HCT116 (cell line): ENCODE data around the gene OSTM1. TPM values are rescaled to one million over a fixed set of nuclear protein-coding genes. Genes with fewer than 3 reads are reported as not detected.

Experiments
- ATAC-seq: fragments of 200-7000 bp; cut with Tn5 transposase; 2 replicates; pipeline ENCODE4 v1.9.1; 2020; ENCODE audit warnings: mild to moderate bottlenecking, moderate library complexity
- BruUV-seq: library from RNA; stranded (reverse); fragments of 400-500 nt; replicated peaks from 2 replicates; lab custom pipeline; 2021; lab: Mats Ljungman, UMichigan
- CTCF ChIA-PET: fragments of 300-600 bp; sonication (Branson Sonifier 250); formaldehyde crosslinking; loops from one replicate; lab custom pipeline; 2021; ENCODE audit warnings: antibody characterized with exemption; lab: Charles Lee
- POLR2A ChIA-PET: fragments of 300-600, 350-600 bp; sonication (Branson Sonifier 250); formaldehyde crosslinking; loops from one replicate; lab custom pipeline; 2021; ENCODE audit warnings: antibody characterized with exemption; lab: Charles Lee
- RAD21 ChIA-PET, 2 experiments: fragments of 300-600 bp; sonication (Branson Sonifier 250); formaldehyde crosslinking; loops; one replicate each; lab custom pipeline; 2023; ENCODE audit warnings: low total read pairs in 2 of 2; ENCODE audit not compliant: uncharacterized antibody in 2 of 2, unreplicated experiment in 2 of 2, low non-redundant PET in 1 of 2; lab: Charles Lee
- DNase-seq: peaks from one replicate; pipeline ENCODE4 v3.0.0-alpha.2; 2010; ENCODE audit warnings: low read depth, low spot score
- H2AFZ ChIP-seq: fragments of 200-600 bp; shearing (Covaris generic), sonication (generic); 2 replicates; pipeline ENCODE4 v1.6.1; 2017; ENCODE audit warnings: low read depth, mixed run types, mixed read lengths, antibody characterized with exemption, low read length; ENCODE audit not compliant: poor library complexity, severe bottlenecking
- H3K27ac ChIP-seq: 2 replicates; pipeline ENCODE4 v1.5.1; 2012; ENCODE audit warnings: low read depth, low read length
- H3K27me3 ChIP-seq: fragments of 200-600 bp; sonication (generic); 2 replicates; pipeline ENCODE4 v1.6.1; 2016; ENCODE audit warnings: mixed run types, low read length, mixed read lengths; ENCODE audit not compliant: insufficient read depth
- H3K36me3 ChIP-seq, 2 experiments: fragments of 200-500 bp in 1 of 2; fragments of 200-600 bp in 1 of 2; sonication (Bioruptor generic) in 1 of 2; sonication (generic) in 1 of 2; 2 replicates each; pipeline versions ENCODE4 v1.5.1 to v1.6.1; 2014 to 2016; ENCODE audit warnings: low read length in 2 of 2, inconsistent platforms in 1 of 2, mixed read lengths in 1 of 2, mixed run types in 1 of 2; ENCODE audit not compliant: insufficient read depth in 2 of 2, control insufficient read depth in 1 of 2
- H3K4me1 ChIP-seq, 2 experiments: fragments of 200-600 bp in 1 of 2; sonication (generic) in 1 of 2; 2 replicates each; pipeline versions ENCODE4 v1.5.1 to v1.6.1; 2012 to 2017; ENCODE audit warnings: low read length in 2 of 2, inconsistent platforms in 1 of 2, mild to moderate bottlenecking in 1 of 2, mixed read lengths in 1 of 2, mixed run types in 1 of 2, moderate library complexity in 1 of 2; ENCODE audit not compliant: insufficient read depth in 2 of 2, control insufficient read depth in 1 of 2
- H3K4me2 ChIP-seq: fragments of 200-600 bp; sonication (generic); 2 replicates; pipeline ENCODE4 v1.6.1; 2017; ENCODE audit warnings: mixed run types, low read length, mixed read lengths
- H3K4me3 ChIP-seq, 2 experiments: fragments of 200-600 bp in 1 of 2; sonication (generic) in 1 of 2; replicated peaks in 1 of 2; 2 replicates each; pipeline ENCODE4 v1.5.1; 2011 to 2016; ENCODE audit warnings: low read length in 2 of 2, control low read depth in 1 of 2, low read depth in 1 of 2, mild to moderate bottlenecking in 1 of 2, mixed read lengths in 1 of 2, mixed run types in 1 of 2
- H3K79me2 ChIP-seq: fragments of 200-600 bp; sonication (generic); 2 replicates; pipeline ENCODE4 v1.6.1; 2017; ENCODE audit warnings: mild to moderate bottlenecking, mixed run types, low read length, moderate library complexity, mixed read lengths; ENCODE audit not compliant: insufficient read depth
- H3K9ac ChIP-seq: fragments of 200-600 bp; sonication (generic); 2 replicates; pipeline ENCODE4 v1.6.1; 2016; ENCODE audit warnings: low read length, mixed read lengths
- H3K9me2 ChIP-seq: fragments of 200-600 bp; sonication (generic), shearing (Covaris generic); 2 replicates; pipeline ENCODE4 v1.6.1; 2017; ENCODE audit warnings: mixed run types, mild to moderate bottlenecking, moderate library complexity; ENCODE audit not compliant: insufficient read depth
- H3K9me3 ChIP-seq, 2 experiments: fragments of 200-500 bp in 1 of 2; fragments of 200-600 bp in 1 of 2; sonication (Bioruptor generic) in 1 of 2; sonication (generic) in 1 of 2; 2 replicates each; pipeline ENCODE4 v1.6.1; 2014 to 2017; ENCODE audit warnings: low read length in 2 of 2, mixed read lengths in 2 of 2, inconsistent platforms in 1 of 2, low read depth in 1 of 2, mild to moderate bottlenecking in 1 of 2, mixed run types in 1 of 2, moderate library complexity in 1 of 2; ENCODE audit not compliant: control insufficient read depth in 1 of 2, insufficient read depth in 1 of 2
- H4K20me1 ChIP-seq: fragments of 200-600 bp; sonication (generic), shearing (Covaris generic); 2 replicates; pipeline ENCODE4 v1.6.1; 2017; ENCODE audit warnings: mixed run types, mild to moderate bottlenecking, moderate library complexity; ENCODE audit not compliant: insufficient read depth
- ATF3 ChIP-seq: IDR thresholded peaks from 2 replicates; pipeline ENCODE4 v1.6.1; 2012
- CBX3 ChIP-seq: IDR thresholded peaks from 2 replicates; pipeline ENCODE4 v1.6.1; 2012; ENCODE audit warnings: low read depth
- CEBPB ChIP-seq: IDR thresholded peaks from 2 replicates; pipeline ENCODE4 v1.6.1; 2012; ENCODE audit warnings: low read depth
- CTCF ChIP-seq, 3 experiments: fragments of 200-600 bp in 1 of 3; sonication (generic) in 1 of 3; IDR thresholded peaks in 2 of 3; conservative IDR thresholded peaks in 1 of 3; 2 replicates each; pipeline ENCODE4 v1.5.1; 2012 to 2017; ENCODE audit warnings: low read depth in 2 of 3, low read length in 2 of 3, antibody characterized with exemption in 1 of 3, borderline replicate concordance in 1 of 3, control low read depth in 1 of 3, mild to moderate bottlenecking in 1 of 3, mixed read lengths in 1 of 3, mixed run types in 1 of 3, moderate library complexity in 1 of 3; ENCODE audit not compliant: insufficient read depth in 1 of 3
- EZH2 ChIP-seq: fragments of 200-600 bp; sonication (generic); IDR thresholded peaks from 2 replicates; pipeline ENCODE4 v1.6.1; 2017; ENCODE audit warnings: antibody characterized with exemption, mixed run types
- EZH2phosphoT487 ChIP-seq: fragments of 200-600 bp; IDR thresholded peaks from 2 replicates; pipeline ENCODE4 v1.6.1; 2018; ENCODE audit warnings: antibody characterized with exemption, borderline replicate concordance
- FOSL1 ChIP-seq: IDR thresholded peaks from 2 replicates; pipeline ENCODE4 v1.6.1; 2012; ENCODE audit warnings: low read depth
- JUND ChIP-seq: IDR thresholded peaks from 2 replicates; pipeline ENCODE4 v1.6.1; 2012
- POLR2AphosphoS5 ChIP-seq: IDR thresholded peaks from 2 replicates; pipeline ENCODE4 v1.6.1; 2011; ENCODE audit warnings: mild to moderate bottlenecking, low read depth, low read length, moderate library complexity
- RAD21 ChIP-seq: IDR thresholded peaks from 2 replicates; pipeline ENCODE4 v1.6.1; 2012; ENCODE audit warnings: low read depth, mild to moderate bottlenecking
- REST ChIP-seq: IDR thresholded peaks from 2 replicates; pipeline ENCODE4 v1.6.1; 2012; ENCODE audit warnings: low read depth
- SP1 ChIP-seq: IDR thresholded peaks from 2 replicates; pipeline ENCODE4 v1.6.1; 2012; ENCODE audit warnings: low read depth
- SRF ChIP-seq: IDR thresholded peaks from 2 replicates; pipeline ENCODE4 v1.6.1; 2012; ENCODE audit warnings: low read depth
- TCF7L2 ChIP-seq: IDR thresholded peaks from 2 replicates; pipeline ENCODE4 v1.7.0; 2011; ENCODE audit warnings: borderline replicate concordance, inconsistent platforms; ENCODE audit not compliant: insufficient read depth, insufficient read length; ENCODE audit errors: extremely low read depth
- ZFX ChIP-seq: fragments of 450-650 bp; IDR thresholded peaks from 2 replicates; pipeline ENCODE4 v1.6.1; 2017
- ZNF274 ChIP-seq: fragments of 200-500 bp; sonication (Bioruptor generic); IDR thresholded peaks from 2 replicates; pipeline ENCODE4 v1.6.1; 2014; ENCODE audit warnings: mild to moderate bottlenecking, low read depth, low read length, inconsistent platforms
- intact Hi-C: fragments of 100-400 bp; cut with micrococcal nuclease; formaldehyde crosslinking; loops from 2 replicates; pipeline ENCODE4 v1.10.0; 2022
- total RNA-seq: library from RNA; stranded (reverse); gene quantifications from one replicate; pipeline ENCODE4 v1.2.1, GENCODE V29; 2021; ENCODE audit not compliant: unreplicated experiment

OSTM1 gene
- total RNA-seq, 1 experiment from 2014 or later, result 11.2 TPM

- no peak for ATAC-seq
- Histone ChIP-seq H3K4me2 (no peak overlapping the region), H3K9me2 (no peaks in the 10 kb centered on the region), H2AFZ (no peak overlapping the region), H3K27ac (no peak overlapping the region), H3K36me3 (no peaks in the 10 kb centered on the region), H4K20me1 (no peaks in the 10 kb centered on the region), H3K27me3 (no peaks in the 10 kb centered on the region), H3K79me2 (no peaks in the 10 kb centered on the region), H3K9ac (no peak overlapping the region), H3K4me3 (no peak overlapping the region), H3K4me1 (peaks cover 0 to 3% of the 10 kb centered on the region in 2 experiments; a peak in 1 of 4 replicates), H3K9me3 (no peaks in the 10 kb centered on the region)
- no peak for TF ChIP-seq TCF7L2
- TF ChIP-seq RAD21, result no peak
- TF ChIP-seq SRF, result no peak
- TF ChIP-seq EZH2phosphoT487, result no peak
- no peak for TF ChIP-seq ATF3
- TF ChIP-seq EZH2, result no peak
- TF ChIP-seq REST, result no peak
- no peak for TF ChIP-seq FOSL1
- no peak for TF ChIP-seq POLR2AphosphoS5
- TF ChIP-seq CBX3, result no peak
- TF ChIP-seq SP1, result no peak
- no peak for TF ChIP-seq CTCF (IDR thresholded peaks at IDR 0.05 in 2 of 3, conservative IDR thresholded peaks at IDR 0.05 in 1 of 3; ENCODE audit: borderline replicate concordance in 1 of 3, insufficient read depth in 1 of 3, low read depth in 2 of 3, low read length in 2 of 3)
- no peak for TF ChIP-seq ZFX
- no peak for TF ChIP-seq JUND
- TF ChIP-seq CEBPB, result no peak
- no peak for TF ChIP-seq ZNF274
- POLR2A ChIA-PET, result no interaction called here
- CTCF ChIA-PET, result no interaction called here
- no peak for DNase-seq
- RAD21 ChIA-PET, result no interaction called here
- intact Hi-C loops, result no loop called here
- BruUV-seq, result no TSS peak
Observed at GRCh38 chr6:108030211-108030610, 44.3 kb downstream of the OSTM1 start.
